ENCODE data around the gene RBBP8.

RBBP8 gene

DNA sequence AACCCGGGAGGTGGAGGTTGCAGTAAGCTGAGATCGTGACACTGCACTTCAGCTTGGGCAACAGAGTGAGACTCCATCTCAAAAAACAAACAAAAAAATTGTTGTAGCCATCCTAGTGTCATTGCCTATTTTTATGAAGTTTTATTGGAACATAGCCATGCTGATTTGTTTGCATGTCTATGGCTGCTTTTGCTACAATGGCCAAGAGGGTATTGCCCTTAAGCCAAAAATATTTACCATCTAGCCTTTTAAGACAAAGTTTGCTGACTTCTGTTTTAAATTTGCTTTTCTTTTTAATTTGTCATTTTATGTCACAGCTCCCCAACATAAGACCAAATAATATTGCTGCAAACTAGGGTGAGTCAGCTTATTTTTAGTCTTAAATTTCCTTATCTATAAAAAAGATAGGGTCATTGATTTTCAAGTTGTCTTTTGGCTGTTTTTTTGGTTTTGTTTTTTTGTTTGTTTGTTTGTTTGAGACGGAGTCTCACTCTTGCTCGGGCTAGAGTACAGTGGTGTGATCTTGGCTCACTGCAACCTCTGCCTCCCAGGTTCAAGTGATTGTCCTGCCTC is 132.2 kb downstream of the RBBP8 start:
- no peak for DNase-seq

DNA sequence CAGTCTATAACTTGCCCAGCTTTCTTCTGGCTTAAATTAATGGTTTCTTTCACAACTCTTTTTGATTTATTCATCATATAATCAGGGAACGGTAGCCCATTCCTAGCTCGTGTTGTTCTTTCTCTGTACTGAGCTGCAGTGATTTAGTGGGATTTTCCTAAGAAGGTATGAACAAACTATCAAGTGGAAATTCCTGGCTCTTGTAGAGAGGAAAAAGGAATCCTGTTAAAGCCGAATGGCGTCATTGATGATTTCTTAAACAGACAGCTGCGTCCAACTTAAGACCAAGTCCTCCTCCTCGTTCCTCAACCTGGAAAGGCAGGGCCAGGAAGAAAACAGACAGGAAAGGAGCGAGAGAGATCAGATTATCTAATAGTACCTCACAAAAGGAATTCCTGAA is 132.9 kb downstream of the RBBP8 start:
- DNase-seq, result no peak

DNA sequence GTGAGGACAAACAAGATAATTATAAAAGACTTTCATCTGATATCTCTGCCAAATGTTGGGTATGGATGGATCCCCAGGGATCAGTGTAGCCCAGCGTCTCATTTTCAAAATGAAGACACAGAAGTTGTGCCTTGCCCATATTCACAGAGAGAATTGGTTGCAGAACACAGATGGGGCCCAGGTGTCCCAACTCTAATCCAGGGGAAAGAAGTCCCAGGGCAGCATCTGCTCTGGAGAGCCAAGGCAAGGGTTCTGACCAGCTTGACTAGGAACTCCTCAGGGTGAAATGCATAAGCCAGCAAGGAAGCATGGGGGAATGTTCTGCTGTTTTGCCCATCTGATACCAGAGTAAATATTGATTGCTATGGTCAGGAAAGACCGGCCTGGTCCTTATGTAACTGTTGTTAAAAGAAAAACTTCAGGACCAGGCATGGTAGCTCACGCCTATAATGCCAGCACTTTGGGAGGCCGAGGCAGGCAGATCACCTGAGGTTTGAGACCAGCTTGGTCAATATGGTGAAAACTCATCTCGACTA is 133.4 kb downstream of the RBBP8 start:
- no peak for DNase-seq

DNA sequence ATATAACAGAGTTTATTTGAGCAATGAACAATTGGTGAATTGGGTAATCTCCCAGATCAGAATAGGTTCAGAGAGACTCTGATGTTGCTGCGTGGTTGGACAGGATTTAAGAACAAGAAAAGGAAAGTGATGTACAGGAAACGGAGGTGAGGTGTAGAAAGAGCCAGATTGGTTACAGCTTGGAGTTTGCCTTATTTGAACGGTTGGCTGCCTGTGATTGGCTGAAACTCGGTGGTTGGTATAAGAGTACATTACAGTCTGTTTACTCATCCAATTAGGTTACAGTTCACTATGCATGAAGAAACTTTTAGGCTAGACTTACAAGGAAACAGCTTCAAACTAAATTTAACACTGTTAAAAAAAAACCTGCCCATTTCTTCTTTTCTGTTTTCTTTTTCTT is 134.1 kb downstream of the RBBP8 start:
- DNase-seq, result no peak

DNA sequence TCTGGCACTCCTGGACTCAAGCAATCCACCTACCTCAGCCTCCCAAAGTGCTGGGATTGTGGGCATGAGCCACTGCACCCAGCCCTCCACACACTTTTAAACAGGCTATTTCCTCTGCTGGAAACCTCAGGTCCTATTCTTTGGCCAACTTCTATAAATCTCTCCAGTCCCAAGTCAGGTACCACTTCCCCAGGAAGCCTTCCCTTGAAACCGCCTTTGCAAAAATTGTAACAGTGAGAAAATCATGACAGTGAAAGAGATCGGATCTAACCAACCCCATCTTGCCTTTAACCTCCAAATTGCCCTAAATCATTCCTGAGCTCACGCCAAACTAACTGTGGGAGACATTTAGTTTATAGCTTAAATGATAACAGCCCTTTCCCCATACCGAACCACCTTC is 134.9 kb downstream of the RBBP8 start:
- DNase-seq, result no peak

DNA sequence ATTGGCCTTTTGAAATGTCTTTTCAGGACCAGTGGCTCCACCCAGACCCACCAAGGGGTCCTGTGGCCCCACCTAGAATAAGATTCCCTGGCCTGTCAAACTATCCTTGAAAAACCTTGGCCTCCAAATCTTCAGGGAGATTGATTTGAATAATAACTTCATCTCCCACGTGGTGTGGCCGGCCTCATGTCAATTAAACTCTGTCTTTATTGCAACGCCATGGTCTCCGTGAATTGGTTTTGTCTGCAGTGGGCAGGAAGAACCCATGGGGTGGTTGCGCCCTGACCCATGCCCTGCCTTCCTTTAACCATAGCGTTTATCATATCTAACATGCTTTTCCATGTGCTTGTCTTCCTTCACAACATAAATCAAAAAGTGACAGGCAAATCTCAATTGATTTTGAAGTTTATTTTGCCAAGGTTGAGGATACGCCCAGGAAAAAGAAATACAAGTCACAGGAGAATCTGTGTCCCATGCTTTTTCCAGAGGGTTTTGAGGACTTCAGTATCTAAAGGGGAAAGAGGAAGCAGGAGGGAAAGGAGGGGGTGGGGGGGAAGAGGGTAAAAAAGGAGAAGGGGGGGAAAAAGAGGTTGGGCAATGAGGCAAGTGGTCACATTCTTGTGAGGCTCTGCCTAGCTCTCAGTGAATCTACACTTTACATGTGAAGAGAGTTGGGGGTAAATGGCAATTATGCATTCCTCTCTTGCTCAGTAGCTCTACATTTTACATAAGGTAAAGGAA is 135.6 kb downstream of the RBBP8 start:
- no peak for DNase-seq

DNA sequence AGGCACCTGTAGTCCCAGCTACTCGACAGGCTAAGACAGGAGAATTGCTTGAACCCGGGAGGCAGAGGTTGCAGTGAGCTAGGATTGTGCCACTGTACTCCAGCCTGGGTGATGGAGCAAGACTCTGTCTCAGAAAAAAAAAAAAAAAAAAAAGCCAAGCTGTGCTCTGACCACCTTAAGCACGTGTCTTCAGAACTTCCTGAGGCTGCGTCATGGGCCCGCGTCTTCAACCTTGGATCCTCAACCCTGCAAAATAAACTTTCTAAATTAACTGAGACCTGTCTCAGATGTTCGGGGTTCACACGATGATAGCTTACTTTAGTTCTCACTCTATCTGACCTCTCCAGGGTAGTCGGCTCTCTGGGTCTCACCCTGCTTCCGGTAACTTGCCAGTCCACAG is 136.4 kb downstream of the RBBP8 start:
- no peak for DNase-seq

DNA sequence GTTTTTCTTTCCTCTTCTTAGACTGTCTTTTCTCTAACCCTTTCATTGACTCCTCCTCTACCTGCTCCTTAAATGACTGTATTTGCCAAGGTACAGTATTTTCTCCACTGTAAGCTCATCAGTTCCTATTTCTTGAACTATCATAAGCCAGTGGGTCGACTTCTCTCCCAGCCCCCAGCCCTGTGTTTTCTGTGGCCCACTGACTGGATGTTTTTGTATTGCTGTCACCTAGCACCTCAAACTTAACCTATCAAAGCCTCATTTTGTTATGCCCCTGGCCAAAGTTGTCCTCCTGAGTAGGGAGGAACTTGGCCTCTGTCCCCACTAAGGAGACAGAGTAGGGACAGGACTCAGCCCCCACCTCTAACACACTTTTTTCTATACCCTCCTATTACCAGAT is 136.8 kb downstream of the RBBP8 start:
- DNase-seq, result no peak

DNA sequence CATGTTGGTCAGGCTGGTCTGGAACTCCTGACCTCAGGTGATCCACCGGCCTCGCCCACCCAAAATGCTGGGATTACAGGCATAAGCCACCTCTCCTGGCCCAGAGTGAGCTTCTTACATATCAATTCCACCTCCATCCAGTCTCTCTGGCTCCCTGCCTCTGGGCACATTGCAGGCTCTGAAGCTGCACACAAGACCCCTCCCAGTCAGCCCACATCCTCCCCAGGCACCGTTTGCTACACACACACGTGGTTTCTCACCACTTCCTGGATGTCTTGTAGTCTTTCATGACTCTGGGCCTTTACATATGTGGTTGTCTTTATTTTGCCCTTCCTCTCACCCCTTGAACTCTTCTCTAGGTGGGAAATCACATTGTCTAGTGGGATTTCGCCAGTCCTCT is 138.2 kb downstream of the RBBP8 start:
- no peak for DNase-seq

DNA sequence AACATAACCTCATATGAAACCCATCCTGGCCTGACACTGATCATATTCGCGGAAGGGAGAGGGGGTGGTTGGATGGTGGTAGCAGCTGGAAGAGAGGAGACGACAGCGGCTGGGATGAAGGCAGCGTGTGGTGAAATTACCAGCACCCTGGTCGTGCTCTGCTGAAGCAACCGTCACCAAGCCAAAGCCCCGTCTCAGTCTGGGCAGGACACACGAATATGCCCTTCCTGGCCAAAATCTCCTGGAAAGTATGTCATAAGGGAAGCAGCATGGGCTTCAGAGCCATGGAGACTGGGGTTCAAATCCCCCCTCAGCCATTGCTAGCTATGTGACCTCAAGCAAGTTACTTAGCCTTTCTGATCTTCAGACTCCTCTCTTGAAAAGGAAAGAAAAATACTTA is 139.0 kb downstream of the RBBP8 start:
- no peak for DNase-seq

DNA sequence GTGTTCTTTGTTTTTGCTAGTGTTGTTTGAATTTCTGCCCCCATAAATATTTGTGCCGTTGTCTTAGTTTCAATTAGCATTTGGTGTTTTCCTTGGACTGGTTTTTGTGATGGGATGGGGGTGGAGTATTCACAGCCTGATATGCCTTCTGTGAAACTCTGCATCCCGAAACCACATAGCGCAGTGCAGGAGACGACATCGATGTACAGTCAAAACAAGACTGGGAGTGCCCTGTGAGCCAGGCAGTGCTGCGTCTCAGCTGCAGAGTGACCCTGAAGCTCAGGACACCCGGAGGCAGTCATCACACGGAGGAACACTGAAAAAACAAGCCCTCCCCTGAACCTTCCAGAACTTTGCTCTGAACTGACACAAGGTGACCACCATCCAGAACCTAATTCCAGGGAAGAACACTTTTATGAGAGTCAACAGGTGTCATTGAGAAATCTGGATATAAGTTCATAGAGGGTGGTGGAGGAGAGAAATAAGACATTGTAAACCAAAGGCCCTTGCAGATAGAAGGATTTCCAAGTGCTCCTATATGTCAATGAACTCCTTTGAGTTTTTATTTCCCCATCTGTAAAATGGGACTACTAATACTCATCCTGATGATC is 141.0 kb downstream of the RBBP8 start:
- DNase-seq, result no peak

All from SW 1271 (cell line).